K562 (cell line): ENCODE measurements around the gene ALKBH2. TPM values are rescaled to one million over a fixed set of nuclear protein-coding genes. Genes with fewer than 3 reads are reported as not detected.

Source experiments
- CREM ChIP-seq: IDR thresholded peaks from 2 replicates; pipeline ENCODE4 v1.6.1; 2014; ENCODE audit warnings: antibody characterized with exemption, low read depth
- NR4A1 ChIP-seq, 2 experiments: fragments of 250-450 bp in 1 of 2; fragments of 450-650 bp in 1 of 2; sonication (Bioruptor Pico) in 1 of 2; IDR thresholded peaks; 2 replicates each; pipeline versions ENCODE4 v1.4.0 to v1.6.1; 2016 to 2020; ENCODE audit warnings: mild to moderate bottlenecking in 2 of 2, missing compliant biosample characterization in 1 of 2, missing genetic modification characterization in 1 of 2, moderate library complexity in 1 of 2
- POLR2B ChIP-seq: fragments of 450-650 bp; IDR thresholded peaks from 2 replicates; pipeline ENCODE4 v1.6.1; 2018; ENCODE audit warnings: low read depth; ENCODE audit not compliant: partially characterized antibody
- RBM22 ChIP-seq: fragments of 200-400 bp; formaldehyde crosslinking; IDR thresholded peaks from 2 replicates; pipeline ENCODE4 v1.6.1; 2018; ENCODE audit warnings: low read length, low read depth; ENCODE audit not compliant: poor library complexity, severe bottlenecking
- SUPT5H ChIP-seq: fragments of 450-650 bp; IDR thresholded peaks from 2 replicates; pipeline ENCODE4 v1.6.1; 2016
- ZC3H8 ChIP-seq: fragments of 450-650 bp; IDR thresholded peaks from 2 replicates; pipeline ENCODE4 v1.6.1; 2017
- ZNF57 ChIP-seq: fragments of 450-650 bp; formaldehyde crosslinking; IDR thresholded peaks from 2 replicates; pipeline ENCODE4 v1.4.0; 2020; ENCODE audit warnings: mild to moderate bottlenecking, moderate library complexity
- ZNF75A ChIP-seq: fragments of 450-650 bp; formaldehyde crosslinking; IDR thresholded peaks from 2 replicates; pipeline ENCODE4 v1.4.0; 2020; ENCODE audit warnings: mild to moderate bottlenecking
- ZSCAN32 ChIP-seq: fragments of 450-650 bp; formaldehyde crosslinking; IDR thresholded peaks from 2 replicates; pipeline ENCODE4 v1.4.0; 2020; ENCODE audit warnings: mild to moderate bottlenecking, moderate library complexity
- polyA plus RNA-seq, 8 experiments: library from polyadenylated mRNA; depleted of rRNA in 4 of 8; stranded (reverse) in 5 of 8; unstranded in 3 of 8; fragments of >200 nt; fragmentation: Nextera tagmentation in 2 of 8; fragmentation: Illumina TruSeq in 1 of 8; extraction: Ambion mirVana in 2 of 8; extraction: Trizol in 1 of 8; gene quantifications; 2 replicates each; pipeline versions ENCODE4 v1.2.1 to v1.2.3, GENCODE V29; 2011 to 2014; ENCODE audit warnings: inconsistent platforms in 1 of 8, missing spikeins in 1 of 8
- total RNA-seq, 7 experiments: library from RNA; depleted of rRNA in 6 of 7; stranded (reverse); fragments of >200 nt in 6 of 7; fragmentation: Illumina TruSeq in 2 of 7; extraction: Trizol in 2 of 7; gene quantifications; 2 replicates each; pipeline versions ENCODE4 v1.2.1 to v1.2.3, GENCODE V29; 2011 to 2021; ENCODE audit warnings: low replicate concordance in 1 of 7
- TF ChIP-seq, protein P1 (sequence below), 3 experiments: fragments of 200-800 bp in 1 of 3; sonication (Bioruptor generic) in 1 of 3; sonication (generic) in 1 of 3; formaldehyde crosslinking in 1 of 3; IDR thresholded peaks; 2 replicates each; pipeline versions ENCODE4 v1.6.1 to v1.8.0; 2016 to 2022; ENCODE audit warnings: mild to moderate bottlenecking in 2 of 3, missing compliant biosample characterization in 2 of 3, missing genetic modification characterization in 2 of 3, missing genetic modification reagents in 1 of 3
- TF ChIP-seq, protein P2 (sequence below): fragments of 250-450 bp; sonication (Bioruptor Pico); IDR thresholded peaks from 2 replicates; pipeline ENCODE4 v1.4.0; 2020; ENCODE audit warnings: mild to moderate bottlenecking, moderate library complexity
- TF ChIP-seq, protein P3 (sequence below): fragments of 450-650 bp; formaldehyde crosslinking; IDR thresholded peaks from 2 replicates; pipeline ENCODE4 v1.4.0; 2020; ENCODE audit warnings: mild to moderate bottlenecking, moderate library complexity

ALKBH2 gene
- total and polyA plus RNA-seq, 9 of the 15 experiments (the other 6 are each of a cell fraction or from before 2014, with no cell fraction given) = 5.9 to 56.1 (median 41.9) TPM

DNA sequence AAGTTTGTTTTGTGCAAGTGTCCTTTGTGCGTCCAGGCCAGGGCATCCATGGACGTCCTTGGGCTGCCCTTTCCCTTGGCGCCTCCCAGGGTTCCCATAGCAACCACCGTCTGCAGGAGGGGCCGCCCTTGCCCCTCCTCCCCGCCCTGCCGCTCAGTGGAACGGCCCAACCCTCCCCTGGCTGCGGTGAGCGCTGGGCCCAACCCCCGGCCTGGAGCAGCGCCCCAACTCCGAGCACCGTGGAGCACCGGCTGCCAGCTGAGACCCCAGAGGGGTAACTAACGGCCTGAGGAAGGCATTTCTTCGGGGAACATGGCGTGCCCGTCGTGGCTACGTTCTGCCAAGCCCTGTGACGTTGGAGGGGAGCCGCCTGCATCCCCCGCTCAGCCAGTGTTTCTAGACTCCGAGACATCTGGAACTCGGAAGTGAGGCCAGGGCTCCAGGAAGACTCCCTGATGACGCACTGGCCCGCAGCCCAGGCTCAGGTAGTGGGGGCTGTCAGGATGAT lies 17.8 kb upstream of the ALKBH2 start (continued):
- peak; percentile 53 for TF ChIP-seq POLR2B
- TF ChIP-seq, protein P1, sequence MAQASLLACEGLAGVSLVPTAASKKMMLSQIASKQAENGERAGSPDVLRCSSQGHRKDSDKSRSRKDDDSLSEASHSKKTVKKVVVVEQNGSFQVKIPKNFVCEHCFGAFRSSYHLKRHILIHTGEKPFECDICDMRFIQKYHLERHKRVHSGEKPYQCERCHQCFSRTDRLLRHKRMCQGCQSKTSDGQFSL (CRISPR knock-in tag; IDR thresholded peaks at IDR 0.05) = no peak
- TF ChIP-seq, protein P1 (tag; IDR thresholded peaks at IDR 0.05) = no peak
- TF ChIP-seq ZNF75A (CRISPR knock-in tag) = 0 out of 2 replicates have a peak, but pooled peaks have one; percentile 20
- TF ChIP-seq, protein P2, sequence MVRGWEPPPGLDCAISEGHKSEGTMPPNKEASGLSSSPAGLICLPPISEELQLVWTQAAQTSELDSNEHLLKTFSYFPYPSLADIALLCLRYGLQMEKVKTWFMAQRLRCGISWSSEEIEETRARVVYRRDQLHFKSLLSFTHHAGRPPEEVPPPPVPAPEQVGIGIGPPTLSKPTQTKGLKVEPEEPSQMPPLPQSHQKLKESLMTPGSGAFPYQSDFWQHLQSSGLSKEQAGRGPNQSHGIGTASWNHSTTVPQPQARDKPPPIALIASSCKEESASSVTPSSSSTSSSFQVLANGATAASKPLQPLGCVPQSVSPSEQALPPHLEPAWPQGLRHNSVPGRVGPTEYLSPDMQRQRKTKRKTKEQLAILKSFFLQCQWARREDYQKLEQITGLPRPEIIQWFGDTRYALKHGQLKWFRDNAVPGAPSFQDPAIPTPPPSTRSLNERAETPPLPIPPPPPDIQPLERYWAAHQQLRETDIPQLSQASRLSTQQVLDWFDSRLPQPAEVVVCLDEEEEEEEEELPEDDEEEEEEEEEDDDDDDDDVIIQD (CRISPR knock-in tag) = 0 out of 2 replicates have a peak, but pooled peaks have one; percentile 28
- peak; percentile 66 for TF ChIP-seq CREM
- peak; percentile 61 for TF ChIP-seq SUPT5H
- peak; percentile 81 for TF ChIP-seq RBM22
- TF ChIP-seq ZSCAN32 (CRISPR knock-in tag) = peak; percentile 27; the same call in 1 of the 2 replicates
- no peak for TF ChIP-seq ZC3H8
- TF ChIP-seq, protein P3, sequence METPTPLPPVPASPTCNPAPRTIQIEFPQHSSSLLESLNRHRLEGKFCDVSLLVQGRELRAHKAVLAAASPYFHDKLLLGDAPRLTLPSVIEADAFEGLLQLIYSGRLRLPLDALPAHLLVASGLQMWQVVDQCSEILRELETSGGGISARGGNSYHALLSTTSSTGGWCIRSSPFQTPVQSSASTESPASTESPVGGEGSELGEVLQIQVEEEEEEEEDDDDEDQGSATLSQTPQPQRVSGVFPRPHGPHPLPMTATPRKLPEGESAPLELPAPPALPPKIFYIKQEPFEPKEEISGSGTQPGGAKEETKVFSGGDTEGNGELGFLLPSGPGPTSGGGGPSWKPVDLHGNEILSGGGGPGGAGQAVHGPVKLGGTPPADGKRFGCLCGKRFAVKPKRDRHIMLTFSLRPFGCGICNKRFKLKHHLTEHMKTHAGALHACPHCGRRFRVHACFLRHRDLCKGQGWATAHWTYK (CRISPR knock-in tag) = peak; percentile 61; the same call in 1 of the 2 replicates
- peak; percentile 47; the same call in 1 of the 2 replicates for TF ChIP-seq NR4A1 (CRISPR knock-in tag; IDR thresholded peaks at IDR 0.05)
- TF ChIP-seq NR4A1 (tag; IDR thresholded peaks at IDR 0.05) = no peak
- TF ChIP-seq ZNF57 = 0 out of 2 replicates have a peak, but pooled peaks have one; percentile 55
- TF ChIP-seq, all 486 proteins: peak for 85
